Measurements from ENCODE around the gene CYB5A. TPM values are rescaled to one million over a fixed set of nuclear protein-coding genes. Genes with fewer than 3 reads are reported as not detected.

The CYB5A gene
- total and polyA plus RNA-seq, 2 of the 8 experiments (the other 6 are each of a cell fraction or from before 2014, with no cell fraction given): 154 to 195 TPM

- H3K4ac ChIP-seq (replicated peaks; ENCODE audit: insufficient read length, low read depth, low read length): no peak overlapping the region
- ChIA-PET CTCF (ENCODE audit: partially characterized antibody) (interaction anchor here (0.6 to 2.7 kb wide), 3 partner anchors 25 to 131 kb away, joined by 3 to 6 read pairs (median 3); no protein-coding TSS in a partner anchor), POLR2A (ENCODE audit: partially characterized antibody) (no interaction called here)
- H4K20me1 ChIP-seq (replicated peaks in 1 of 2; ENCODE audit: control insufficient read depth in 1 of 2, insufficient read depth in 2 of 2, low read length in 2 of 2): no peaks in the 10 kb centered on the region
- H3K18ac ChIP-seq (ENCODE audit: extremely low read depth, low read length): no peak overlapping the region
- H3K14ac ChIP-seq (ENCODE audit: insufficient read length): no peak overlapping the region
- 93% methylated on average over 7 of the region's 7 CpGs; no CpG with 5 or more reads in 1 of the 2 experiments for WGBS, 2 experiments (ENCODE audit: extremely low coverage in 1 of 2, insufficient coverage in 1 of 2, insufficient read length in 1 of 2, insufficient replicate concordance in 2 of 2, low coverage in 1 of 2, low lambda C conversion rate in 2 of 2, missing lambda C conversion rate in 1 of 2)
- no peak overlapping the region for H2BK15ac ChIP-seq (ENCODE audit: low read length)
- no peak overlapping the region for H3K4me3 ChIP-seq (ENCODE audit: extremely low read depth in 1 of 4, insufficient read depth in 2 of 4, low read depth in 3 of 4, low read length in 4 of 4)
- H3K9me3 ChIP-seq (ENCODE audit: insufficient read depth in 2 of 2, low read depth in 1 of 2, low read length in 1 of 2): no peaks in the 10 kb centered on the region
- H3K23ac ChIP-seq (ENCODE audit: insufficient read length): no peak overlapping the region
- H2AFZ ChIP-seq (ENCODE audit: low read length): no peak overlapping the region
- H3K79me2 ChIP-seq (ENCODE audit: control insufficient read depth in 1 of 2, insufficient read depth in 2 of 2, low read length in 2 of 2): no peaks in the 10 kb centered on the region
- H2BK20ac ChIP-seq (ENCODE audit: low read length): no peak overlapping the region
- no peak overlapping the region for H2BK5ac ChIP-seq (ENCODE audit: low read depth, low read length)
- H3K36me3 ChIP-seq (ENCODE audit: control insufficient read depth in 2 of 4, insufficient read depth in 4 of 4, low read length in 3 of 4): no peaks in the 10 kb centered on the region
- no peak overlapping the region for H3K9ac ChIP-seq (replicated peaks in 1 of 4; ENCODE audit: extremely low read depth in 1 of 4, low read depth in 3 of 4, low read length in 3 of 4)
- H3K56ac ChIP-seq (replicated peaks; ENCODE audit: insufficient read length, low read depth, low read length): no peak overlapping the region
- H3K4me1 ChIP-seq (replicated peaks in 1 of 4; ENCODE audit: control insufficient read depth in 3 of 4, insufficient read depth in 4 of 4, low read length in 3 of 4): no peaks in the 10 kb centered on the region
- H4K91ac ChIP-seq (replicated peaks; ENCODE audit: insufficient read length, low read length): no peak overlapping the region
- H3K4me2 ChIP-seq (ENCODE audit: insufficient read depth in 1 of 2, low read depth in 2 of 2, low read length in 2 of 2): no peak overlapping the region
- FAIRE-seq (no peak), DNase-seq (ENCODE audit: low read depth in 1 of 2, low spot score in 2 of 2) (no peak)
- no peak overlapping the region for H2BK120ac ChIP-seq (replicated peaks; ENCODE audit: low read depth, low read length)
- no peak overlapping the region for H4K8ac ChIP-seq (ENCODE audit: extremely low read depth, insufficient read depth, low read length)
- no peaks in the 10 kb centered on the region for H3K23me2 ChIP-seq (ENCODE audit: low read depth, low read length)
- H2BK12ac ChIP-seq (ENCODE audit: low read depth, low read length): no peak overlapping the region
- no peak overlapping the region for H2AK5ac ChIP-seq (ENCODE audit: low read depth, low read length)
- no peaks in the 10 kb centered on the region for H3K27me3 ChIP-seq (replicated peaks in 1 of 4; ENCODE audit: control insufficient read depth in 3 of 4, extremely low read depth in 1 of 4, insufficient read depth in 3 of 4, low read length in 3 of 4)
- H3K79me1 ChIP-seq (ENCODE audit: low read depth, low read length): no peaks in the 10 kb centered on the region
- no peak overlapping the region for H4K5ac ChIP-seq (ENCODE audit: insufficient read length, low read depth, low read length)
- H3K27ac ChIP-seq (ENCODE audit: low read depth, low read length): no peak overlapping the region
- TF ChIP-seq SUZ12 (IDR thresholded peaks at IDR 0.05; ENCODE audit: low read length) (no peak), TBP (IDR thresholded peaks at IDR 0.05; ENCODE audit: low read depth, low read length) (no peak), JUND (IDR thresholded peaks at IDR 0.05; ENCODE audit: low read length) (no peak), SRF (IDR thresholded peaks at IDR 0.05; ENCODE audit: low read depth, low read length) (no peak), SP1 (IDR thresholded peaks at IDR 0.05; ENCODE audit: low read depth, low read length) (no peak), HDAC6 (IDR thresholded peaks at IDR 0.05; ENCODE audit: low read depth, low read length) (no peak), EGR1 (IDR thresholded peaks at IDR 0.05; ENCODE audit: borderline replicate concordance, low read depth, low read length) (no peak), TEAD4 (IDR thresholded peaks at IDR 0.05; ENCODE audit: low read depth, low read length) (no peak), NANOG (IDR thresholded peaks at IDR 0.05; ENCODE audit: insufficient read depth, low read depth, low read length, poor library complexity, severe bottlenecking) (no peak), CHD2 (IDR thresholded peaks at IDR 0.05; ENCODE audit: low read length) (no peak), BACH1 (IDR thresholded peaks at IDR 0.05; ENCODE audit: low read length) (no peak), BRCA1 (IDR thresholded peaks at IDR 0.05; ENCODE audit: low read depth, low read length) (no peak), RXRA (IDR thresholded peaks at IDR 0.05; ENCODE audit: insufficient read depth, low read depth, low read length) (no peak), CTBP2 (IDR thresholded peaks at IDR 0.05; ENCODE audit: borderline replicate concordance, insufficient read depth, insufficient read length, low read length) (no peak)
Observed at GRCh38 chr18:74222710-74223494, 68.9 kb downstream of the CYB5A start.

Data from H1 (cell line).